GM23248 (cell line): Measurements from ENCODE around the gene DIPK1B.

Experiments used
- EZH2 ChIP-seq: fragments of 200-600 bp; sonication (generic); IDR thresholded peaks from 2 replicates; pipeline ENCODE4 v1.6.1; 2018; ENCODE audit warnings: antibody characterized with exemption, mild to moderate bottlenecking; ENCODE audit not compliant: insufficient read depth, poor library complexity, severe bottlenecking
- EZH2phosphoT487 ChIP-seq: fragments of 200-600 bp; sonication (generic); IDR thresholded peaks from 2 replicates; pipeline ENCODE4 v1.6.1; 2018; ENCODE audit warnings: antibody characterized with exemption, moderate library complexity, mild to moderate bottlenecking, low read depth; ENCODE audit not compliant: insufficient read depth

DNA sequence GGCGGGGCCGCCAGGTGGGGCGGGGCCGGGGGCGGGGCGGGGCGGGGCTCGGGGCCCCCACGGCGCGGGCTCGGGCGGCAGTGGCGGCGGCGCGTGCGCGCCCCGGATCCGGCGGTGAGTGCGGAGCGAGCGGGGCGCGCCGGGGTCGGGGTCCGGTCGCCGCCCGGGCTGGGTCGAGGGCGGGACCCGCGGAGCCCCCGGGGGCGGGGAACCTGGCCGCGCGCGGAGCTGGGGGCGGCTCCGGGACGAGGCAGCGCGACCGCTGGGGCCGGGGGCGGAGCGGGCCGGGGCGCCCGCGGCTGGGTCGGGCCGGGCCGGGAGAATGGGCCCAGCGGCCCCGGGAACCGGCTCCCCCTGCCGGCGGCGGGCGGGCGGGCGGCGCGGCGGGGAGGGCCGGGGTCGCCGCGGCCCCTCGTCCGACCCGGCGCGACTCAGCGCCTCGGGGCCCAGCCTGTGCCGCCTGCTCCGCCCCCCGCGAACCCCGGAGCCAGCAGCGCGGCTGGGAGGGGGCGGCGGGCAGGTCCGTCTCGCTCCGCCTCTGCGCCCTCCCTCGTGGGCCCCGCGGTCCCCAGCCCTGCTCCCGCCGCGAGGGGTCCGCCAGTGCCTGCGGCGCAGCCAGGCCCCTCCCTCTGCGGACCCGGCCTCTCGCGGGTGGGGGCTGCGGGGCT, 46.5 kb upstream of the DIPK1B start:
- TF ChIP-seq EZH2 (no peak), EZH2phosphoT487 (no peak)
